NCI-H187 treated with DMSO at 0.1 percent for 48 hours (cell line): ENCODE results near the gene DCTN2.
A peak's percentile ranks its signal among the peaks of the same experiment; 100 is the strongest.
"Not testable (repeated sequence)": the region's sequence is repeated elsewhere in the genome, so short reads cannot be mapped to it uniquely, and the experiment has no call there.

Source experiments
- DNase-seq: peaks from one replicate; lab custom pipeline; 2025; lab: John Stamatoyannopoulos, UW

Gene DCTN2

DNA sequence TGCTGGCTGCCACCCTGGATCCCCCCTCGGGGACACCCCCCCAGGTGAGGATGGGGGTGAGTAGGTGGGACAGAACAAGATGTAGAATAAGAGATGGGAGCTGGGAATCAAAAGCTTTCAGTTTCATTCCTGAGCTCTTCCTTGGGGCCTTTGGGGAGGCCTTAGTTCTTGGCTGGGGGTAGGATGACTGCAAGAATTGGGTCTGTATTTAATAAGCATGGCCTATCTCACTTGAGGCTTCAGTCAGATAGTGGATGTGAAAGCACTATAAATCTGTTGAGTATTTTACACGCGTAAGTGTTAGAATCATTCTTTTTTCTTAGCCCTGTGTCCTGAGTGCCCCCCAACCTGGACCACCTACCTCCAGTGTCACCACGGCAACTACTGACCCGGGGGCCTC lies 19.8 kb downstream of the DCTN2 start:
- no peak for DNase-seq

DNA sequence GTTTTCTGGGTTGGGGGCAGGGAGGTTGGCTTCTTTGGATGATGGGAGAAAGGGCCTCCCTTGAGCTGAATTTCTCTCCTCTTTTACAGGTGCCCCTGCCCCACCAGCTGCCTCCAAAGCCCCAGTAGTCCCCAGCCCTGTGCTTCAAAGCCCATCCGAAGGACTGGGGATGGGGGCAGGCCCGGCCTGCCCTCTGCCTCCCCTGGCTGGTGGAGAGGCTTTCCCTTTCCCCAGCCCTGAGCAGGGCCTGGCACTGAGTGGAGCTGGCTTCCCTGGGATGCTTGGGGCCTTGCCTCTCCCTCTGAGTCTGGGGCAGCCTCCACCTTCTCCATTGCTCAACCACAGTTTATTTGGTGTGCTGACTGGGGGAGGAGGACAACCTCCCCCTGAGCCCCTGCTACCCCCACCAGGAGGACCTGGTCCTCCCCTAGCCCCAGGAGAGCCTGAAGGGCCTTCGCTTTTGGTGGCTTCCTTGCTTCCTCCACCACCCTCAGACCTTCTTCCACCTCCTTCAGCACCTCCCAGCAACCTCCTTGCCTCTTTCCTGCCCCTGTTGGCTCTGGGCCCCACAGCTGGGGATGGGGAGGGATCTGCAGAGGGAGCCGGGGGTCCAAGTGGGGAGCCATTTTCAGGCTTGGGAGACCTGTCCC lies 20.4 kb downstream of the DCTN2 start:
- no peak for DNase-seq

DNA sequence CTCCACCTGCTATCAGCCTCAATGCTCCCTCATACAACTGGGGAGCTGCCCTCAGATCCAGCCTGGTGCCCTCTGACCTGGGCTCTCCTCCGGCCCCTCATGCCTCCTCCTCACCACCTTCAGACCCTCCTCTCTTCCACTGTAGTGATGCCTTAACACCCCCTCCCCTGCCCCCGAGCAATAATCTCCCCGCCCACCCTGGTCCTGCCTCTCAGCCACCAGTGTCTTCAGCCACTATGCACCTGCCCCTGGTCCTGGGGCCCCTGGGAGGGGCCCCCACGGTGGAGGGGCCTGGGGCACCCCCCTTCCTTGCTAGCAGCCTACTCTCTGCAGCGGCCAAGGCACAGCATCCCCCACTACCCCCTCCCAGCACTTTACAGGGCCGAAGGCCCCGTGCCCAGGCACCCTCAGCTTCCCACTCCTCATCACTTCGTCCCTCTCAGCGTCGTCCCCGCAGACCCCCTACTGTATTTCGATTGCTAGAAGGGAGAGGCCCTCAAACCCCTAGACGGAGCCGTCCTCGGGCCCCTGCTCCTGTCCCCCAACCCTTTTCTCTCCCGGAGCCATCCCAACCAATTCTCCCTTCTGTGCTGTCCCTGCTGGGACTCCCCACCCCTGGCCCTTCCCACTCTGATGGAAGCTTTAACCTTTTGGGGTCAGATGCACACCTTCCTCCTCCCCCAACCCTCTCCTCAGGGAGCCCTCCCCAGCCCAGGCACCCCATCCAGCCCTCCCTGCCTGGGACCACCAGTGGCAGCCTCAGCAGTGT lies 21.2 kb downstream of the DCTN2 start:
- no peak for DNase-seq

- DNase-seq = no peak
Observed at GRCh38 chr12:57524814-57525614, 22.0 kb downstream of the DCTN2 start.

- no peak for DNase-seq
Observed at GRCh38 chr12:57523706-57524614, 23.0 kb downstream of the DCTN2 start.

DNA sequence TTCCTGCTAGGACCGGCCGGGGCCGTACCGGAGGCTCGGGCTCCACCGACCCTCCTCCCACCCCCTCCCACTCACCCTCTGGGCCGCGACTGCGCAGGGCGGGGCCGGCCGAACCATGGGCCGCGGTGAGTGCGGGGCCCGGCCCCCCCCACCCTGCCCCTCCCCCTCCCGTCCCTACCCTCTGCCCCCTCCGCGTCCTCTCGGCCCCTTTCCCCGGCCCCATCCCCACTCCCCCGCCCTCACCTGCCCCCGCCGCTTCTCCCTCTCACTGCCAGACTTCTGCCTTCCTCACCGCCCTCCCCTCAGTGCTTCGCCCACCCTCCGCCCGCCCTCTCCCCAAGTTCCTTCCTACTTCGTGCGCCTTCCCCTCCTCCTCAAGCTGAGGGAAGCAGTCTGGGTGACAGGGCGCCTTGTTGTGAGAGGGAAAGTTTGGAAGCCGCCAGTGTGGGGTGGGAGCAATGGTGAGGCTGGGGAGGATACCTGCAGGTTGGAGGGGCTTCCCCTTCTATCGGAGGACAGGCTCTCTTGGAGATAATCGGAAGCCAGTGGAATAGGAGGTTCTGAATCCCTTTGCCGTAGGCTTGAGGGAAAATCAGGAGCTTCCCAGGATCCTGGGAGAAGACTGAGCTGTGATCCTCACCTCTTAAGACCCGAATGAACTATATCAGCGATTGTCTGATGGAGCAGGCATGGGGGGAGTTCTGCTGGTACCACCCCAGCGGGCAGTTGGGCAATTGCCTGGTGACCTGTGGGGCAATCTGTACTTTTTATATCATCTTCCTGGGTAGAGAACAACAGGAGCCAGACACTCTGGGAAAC lies 23.9 kb downstream of the DCTN2 start:
- no peak for DNase-seq

DNA sequence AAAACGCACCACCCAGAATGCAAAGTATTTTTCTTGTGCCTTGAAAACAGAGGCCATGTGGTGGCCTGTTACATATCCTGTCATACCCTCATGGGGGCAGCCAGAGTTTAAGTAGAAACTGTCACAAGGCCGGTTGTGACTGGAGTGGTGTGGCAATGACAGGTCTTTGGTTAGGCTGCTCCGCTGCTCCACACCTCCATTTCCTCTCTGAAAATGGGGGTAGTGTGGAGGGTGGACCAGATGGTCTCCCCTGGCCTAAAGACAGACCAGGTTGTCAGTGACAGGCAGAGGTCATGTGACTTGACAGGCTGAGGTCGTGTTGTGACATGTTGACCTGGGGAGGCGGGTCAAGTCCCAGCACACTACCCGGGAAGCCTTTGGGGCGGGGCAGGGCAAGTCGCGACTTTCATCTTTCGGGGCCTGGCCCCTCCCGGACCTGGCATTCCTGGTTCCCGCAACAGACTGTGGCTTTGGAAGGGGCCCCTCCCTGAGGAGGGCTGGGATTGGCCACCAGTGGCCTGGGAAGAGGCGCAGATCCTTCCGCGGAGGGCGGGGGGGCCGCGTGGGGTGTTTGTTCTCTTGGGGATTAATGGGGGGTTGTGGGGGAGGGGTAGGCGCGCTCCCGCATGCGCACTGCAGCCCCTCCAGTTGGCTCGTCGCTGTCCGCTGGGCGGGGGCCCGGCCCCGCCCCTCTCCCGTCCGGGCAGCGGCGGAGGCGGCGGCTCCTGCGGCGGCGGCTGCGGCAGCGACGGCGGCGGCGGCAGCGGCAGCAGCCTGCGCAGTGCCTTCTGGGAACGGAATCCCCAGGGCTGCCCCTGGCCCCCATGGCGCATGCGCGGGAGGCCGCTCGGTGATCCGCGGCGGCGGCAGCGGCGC lies 24.7 kb downstream of the DCTN2 start, which contains the start of gene MBD6:
TSS of gene MBD6 (plus strand) at position 814 of the 876 bp plus-strand sequence. CDS start 1,480 bp downstream, outside the sequence.
- no peak for DNase-seq

GRCh38 chr12:57521525-57522010 lies 25.4 kb downstream of the DCTN2 start:
- DNase-seq = no peak

DNA sequence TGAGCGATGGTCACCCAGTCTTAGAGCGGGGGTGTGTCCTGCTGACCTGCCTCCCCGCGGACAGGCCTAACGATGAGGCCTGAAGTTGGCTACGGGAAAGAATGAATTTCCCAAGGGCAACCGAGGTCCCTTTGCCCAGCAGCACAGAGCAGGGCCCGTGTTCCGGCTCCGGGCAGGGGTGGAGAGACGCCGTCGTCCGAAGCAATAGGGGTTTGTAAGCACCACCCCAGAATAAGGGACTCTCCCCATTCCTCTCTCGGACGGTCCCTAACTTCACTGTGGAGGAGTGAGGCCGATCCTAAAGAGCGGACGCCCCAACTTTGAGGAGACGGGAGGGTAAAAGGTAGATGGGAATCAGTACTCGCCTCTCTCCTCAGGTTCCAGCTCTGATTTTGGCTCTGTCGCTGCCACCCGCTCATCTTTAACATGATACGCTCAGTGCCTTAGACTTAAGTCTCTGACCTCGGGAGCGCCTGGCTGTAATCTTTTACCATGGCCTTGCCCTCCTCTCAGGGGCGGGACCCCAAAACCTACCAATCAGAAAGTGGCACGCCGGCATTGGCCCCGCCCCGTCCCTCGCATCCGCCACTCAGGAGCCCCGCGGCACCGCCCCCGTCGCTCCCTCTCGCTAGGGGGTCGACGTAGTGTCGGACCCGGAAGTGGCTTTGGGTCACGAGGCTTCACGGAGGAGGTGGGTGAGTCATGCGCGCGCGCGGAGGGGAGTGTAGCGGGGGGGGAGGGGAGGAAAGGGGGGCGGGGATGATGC lies 26.8 kb downstream of the DCTN2 start, which contains the start of gene DDIT3:
TSS of gene DDIT3 (minus strand) at position 462 of the 766 bp plus-strand sequence. CDS start 3,108 bp downstream, outside the sequence.
- peak; percentile 92 for DNase-seq

- no peak for DNase-seq
Observed at GRCh38 chr12:57519796-57520052, 27.3 kb downstream of the DCTN2 start.

DNA sequence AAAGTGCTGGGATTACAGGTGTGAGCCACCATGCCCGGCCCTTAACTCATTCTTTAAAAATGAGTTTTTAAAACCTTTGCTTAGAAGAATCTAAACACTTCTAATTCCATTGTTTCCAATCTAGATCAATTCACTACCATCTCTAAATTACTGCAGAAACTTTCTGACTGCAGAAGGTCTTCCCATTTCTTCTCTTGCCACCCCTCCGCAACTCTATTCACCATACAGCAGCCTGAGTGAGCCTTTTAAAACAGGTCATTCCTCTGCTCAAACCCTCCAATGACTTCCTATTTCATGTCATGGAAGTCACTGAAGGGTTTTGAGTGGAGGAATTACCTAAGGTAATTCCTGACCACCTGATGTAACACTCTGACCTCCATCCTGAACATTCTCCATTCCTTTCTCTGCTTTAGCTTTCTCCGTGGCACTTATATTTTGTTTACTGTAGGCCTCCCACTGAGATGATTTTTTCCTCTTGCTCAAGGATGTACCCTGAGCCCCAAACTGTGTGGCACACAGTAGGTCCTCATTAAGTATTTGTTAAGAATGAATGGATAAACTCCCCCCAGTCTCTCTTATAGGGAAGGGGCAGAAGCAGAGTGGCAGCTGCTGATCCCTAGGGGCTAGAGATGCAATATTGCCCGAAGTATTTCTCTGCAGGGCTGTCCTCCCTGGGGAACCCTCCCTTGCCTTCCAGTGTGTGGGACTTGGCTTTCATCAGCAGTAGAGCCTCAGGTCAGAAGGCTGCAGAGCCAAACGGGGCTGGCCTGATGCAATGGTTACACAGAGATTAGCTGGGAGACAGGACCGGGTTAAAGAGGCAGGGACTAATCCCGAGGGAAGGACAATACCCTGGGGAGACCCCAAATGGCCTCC lies 27.8 kb downstream of the DCTN2 start:
- no peak for DNase-seq

DNA sequence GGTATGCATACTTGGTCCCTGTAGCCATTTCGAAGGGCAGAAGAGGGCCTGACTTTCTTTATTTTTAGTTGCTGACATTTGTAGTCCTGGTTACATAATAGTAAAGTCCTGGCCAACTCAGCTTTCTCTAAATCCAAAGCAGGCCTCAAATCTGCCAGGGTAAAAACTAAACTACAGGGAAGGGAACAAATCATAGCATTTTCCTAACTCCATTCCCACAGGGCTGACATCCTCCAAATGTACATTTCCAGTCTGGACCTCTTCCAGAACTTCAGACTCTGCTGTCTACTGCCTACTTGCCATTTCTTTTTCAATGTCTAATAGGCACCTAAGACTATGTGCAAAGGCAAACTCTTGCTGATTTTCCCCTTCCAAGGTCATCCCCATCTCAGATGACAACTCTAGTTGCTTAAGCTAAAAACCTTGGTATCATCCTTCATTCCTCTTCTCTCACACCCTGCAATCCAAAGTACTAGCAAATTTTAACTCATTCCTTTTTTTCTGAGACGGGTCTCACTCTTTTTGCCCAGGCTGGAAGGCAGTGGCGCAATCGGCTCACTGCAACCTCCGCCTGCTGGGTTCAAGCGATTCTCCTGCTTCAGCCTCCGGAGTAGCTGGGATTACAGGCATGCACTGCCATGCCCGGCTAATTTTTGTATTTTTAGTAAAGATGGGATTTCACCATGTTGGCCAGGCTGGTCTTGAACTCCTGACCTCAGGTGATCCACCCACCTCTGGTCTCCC lies 28.6 kb downstream of the DCTN2 start:
- no peak for DNase-seq

- DNase-seq = not testable (repeated sequence)
Observed at GRCh38 chr12:57517718-57518117, 29.3 kb downstream of the DCTN2 start.

DNA sequence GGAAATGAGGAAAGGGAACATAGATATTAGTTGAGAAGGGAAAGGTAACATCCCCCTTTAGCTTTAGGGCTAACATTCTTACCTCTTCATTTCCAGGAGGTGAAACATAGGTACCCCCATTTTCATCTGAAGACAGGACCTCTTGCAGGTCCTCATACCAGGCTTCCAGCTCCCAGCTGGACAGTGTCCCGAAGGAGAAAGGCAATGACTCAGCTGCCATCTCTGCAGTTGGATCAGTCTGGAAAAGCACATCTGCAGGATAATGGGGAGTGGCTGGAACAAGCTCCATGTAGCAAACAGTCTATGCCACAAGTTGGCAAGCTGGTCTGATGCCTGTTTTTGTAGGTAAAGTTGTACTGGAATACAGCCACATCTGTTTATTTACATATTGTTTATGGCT lies 29.8 kb downstream of the DCTN2 start:
- no peak for DNase-seq

- DNase-seq = no peak
Observed at GRCh38 chr12:57516617-57517153, 30.3 kb downstream of the DCTN2 start.

DNA sequence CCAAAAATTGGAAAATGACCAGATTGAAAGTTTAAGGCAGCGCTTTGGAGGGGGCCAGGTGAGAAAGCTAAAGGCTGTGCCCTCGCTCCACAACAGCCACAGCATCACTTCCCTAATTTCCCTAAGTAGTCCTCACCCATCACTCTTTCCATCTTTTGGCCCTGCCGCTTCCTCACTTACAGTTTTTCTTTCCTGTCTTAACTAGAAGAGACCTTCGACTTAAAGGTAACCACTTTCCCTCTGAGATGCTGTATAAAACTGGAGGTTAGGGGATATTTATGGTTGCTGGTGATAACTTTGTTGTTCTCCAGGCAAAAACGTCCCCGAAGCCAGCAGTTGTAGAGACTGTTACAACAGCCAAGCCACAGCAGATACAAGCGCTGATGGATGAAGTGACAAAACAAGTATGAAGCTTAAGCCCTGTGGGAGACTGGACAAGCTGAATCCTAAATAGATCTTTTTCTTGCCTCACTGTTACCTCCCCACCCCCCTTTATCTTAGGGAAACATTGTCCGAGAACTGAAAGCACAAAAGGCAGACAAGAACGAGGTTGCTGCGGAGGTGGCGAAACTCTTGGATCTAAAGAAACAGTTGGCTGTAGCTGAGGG lies 31.0 kb downstream of the DCTN2 start:
- DNase-seq = no peak
